Activated CD8-positive, alpha-beta memory T cell treated with anti-CD3 and anti-CD28 coated beads, Interleukin-2, amount 50 U/mL, for 1 hour (primary cell): ENCODE measurements around the gene HYDIN.
"Not testable (repeated sequence)": the region's sequence is repeated elsewhere in the genome, so short reads cannot be mapped to it uniquely, and the experiment has no call there.

Source experiments
- DNase-seq: peaks from one replicate; pipeline ENCODE4 v3.0.0-alpha.2; 2020; ENCODE audit errors: extremely low read depth

HYDIN gene

DNA sequence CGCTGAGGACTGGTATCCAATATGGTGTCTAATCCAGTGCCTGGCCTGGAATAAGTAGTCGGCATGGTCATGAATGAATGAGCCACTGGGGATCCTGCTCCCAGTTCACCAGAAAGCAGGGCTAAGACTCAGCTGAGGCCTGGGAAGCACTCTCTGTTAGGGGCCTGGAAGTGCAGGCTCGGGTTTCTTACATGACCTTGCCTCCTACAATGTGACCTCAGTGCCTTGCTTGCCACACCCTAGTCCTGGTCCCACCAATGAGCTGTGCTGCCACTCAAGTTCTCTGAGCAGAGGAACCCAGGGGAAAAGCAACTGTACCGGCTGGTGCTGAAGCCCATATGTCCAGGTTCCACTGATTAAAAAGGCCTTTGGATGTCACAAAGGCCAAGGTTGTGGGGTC, 238.0 kb downstream of the HYDIN start:
- DNase-seq = not testable (repeated sequence)

DNA sequence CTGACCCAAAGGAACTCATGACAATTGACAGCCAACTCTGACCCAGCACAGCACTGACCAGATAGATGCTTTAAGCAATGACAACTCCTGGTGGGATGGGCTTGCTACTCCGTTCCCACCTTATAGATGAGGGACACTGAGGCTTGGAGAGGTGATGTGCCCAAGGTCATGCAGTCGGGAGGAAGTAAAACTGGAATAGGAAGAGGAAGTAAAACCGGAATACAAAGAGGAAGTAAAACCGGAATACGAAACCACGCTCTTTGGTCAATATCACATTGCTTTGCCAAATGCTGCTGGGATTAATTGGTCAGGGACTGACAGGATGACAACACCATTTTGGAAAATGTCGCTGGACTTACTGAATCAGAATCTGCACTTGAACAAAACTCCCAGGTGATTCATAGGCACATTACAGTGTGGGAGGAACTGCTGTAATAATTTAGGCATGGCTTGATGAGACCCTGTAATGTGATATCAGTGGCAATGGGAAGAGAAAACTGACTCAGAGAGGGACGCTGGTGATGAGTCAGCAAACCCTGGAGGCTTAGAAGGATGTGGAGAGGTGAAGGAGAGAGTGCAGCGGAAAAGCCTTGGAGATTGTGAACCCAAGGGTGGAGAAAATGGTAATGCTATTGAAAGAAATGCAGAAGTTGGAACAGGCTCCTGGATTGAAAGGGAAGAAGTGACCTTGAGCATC, 243.4 kb downstream of the HYDIN start:
- DNase-seq = not testable (repeated sequence)

DNA sequence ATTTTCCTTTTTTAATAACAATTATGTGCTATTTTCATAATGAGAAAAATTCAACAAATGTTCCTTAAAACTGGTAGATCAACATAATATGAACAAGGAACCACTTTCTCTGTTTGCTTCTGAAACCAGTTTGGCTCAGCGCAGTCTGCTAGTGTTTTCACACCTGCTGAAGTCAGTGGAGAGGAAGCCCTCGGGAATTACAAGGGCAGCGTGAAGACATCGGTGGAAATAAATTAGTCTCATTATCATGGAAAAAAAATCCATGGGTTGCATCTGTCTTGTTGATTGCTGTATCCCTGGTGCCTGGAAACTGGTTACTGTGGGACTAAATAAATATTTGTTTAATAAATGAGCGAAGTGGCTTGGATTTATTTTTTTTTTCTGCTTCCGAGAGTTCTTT, 245.8 kb downstream of the HYDIN start:
- not testable (repeated sequence) for DNase-seq

DNA sequence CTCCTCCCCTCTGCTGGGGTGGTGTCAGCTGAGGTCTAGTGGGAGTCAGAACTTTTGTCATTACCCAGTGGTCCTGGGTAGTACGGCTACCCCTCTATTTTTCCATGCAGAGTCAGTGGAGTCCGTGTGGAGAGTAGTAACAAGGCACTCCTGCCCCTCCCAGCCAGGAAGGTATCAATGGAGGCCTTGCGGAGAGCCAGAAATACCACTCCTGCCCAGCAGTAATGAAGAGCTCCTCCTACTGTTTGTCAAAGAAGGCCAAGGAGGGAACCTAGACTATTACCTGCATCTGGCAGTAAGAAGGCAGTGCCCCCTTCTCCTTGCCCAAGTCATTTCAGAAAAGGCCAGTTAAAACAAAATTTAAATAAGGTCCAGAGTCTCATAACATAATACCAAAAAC, 262.2 kb downstream of the HYDIN start:
- DNase-seq = not testable (repeated sequence)

DNA sequence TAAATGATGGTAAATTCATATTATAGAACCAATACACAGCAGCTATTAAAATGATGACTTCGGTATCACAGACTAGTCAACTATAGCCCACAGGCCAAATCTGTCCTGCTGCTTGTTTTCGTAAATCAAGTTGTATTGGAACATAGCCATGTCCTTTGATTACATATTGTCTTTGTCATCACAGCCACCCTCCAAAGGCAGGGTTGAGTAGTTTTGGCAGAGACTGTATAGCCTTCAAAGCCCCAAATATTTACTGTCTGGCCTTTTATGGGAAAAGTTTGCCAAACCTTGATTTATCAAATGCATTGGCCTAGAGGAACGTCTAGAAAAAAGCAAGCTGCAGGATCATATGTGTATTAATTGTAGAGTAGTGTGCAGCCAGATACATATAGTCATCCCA, 270.4 kb downstream of the HYDIN start:
- not testable (repeated sequence) for DNase-seq

DNA sequence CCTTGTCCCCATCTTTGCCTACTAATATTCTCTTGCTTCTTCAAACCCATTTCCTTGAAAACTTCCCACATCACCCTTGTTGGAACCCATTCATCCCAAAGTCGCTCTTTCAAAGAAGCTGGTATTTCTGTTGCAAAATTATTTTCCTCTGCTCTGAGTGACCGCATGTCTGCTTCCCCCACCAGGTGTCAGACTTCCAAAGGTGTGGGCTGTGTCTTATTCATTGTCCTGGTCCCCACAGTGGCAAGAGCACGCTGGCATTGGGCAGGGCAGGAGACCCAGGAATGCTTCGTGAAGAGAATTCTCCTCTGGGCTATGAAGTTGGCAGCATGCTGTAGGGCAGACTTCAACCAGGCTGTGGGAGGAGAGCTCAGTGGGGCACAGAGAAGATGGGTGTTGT, 275.6 kb downstream of the HYDIN start:
- DNase-seq = not testable (repeated sequence)

DNA sequence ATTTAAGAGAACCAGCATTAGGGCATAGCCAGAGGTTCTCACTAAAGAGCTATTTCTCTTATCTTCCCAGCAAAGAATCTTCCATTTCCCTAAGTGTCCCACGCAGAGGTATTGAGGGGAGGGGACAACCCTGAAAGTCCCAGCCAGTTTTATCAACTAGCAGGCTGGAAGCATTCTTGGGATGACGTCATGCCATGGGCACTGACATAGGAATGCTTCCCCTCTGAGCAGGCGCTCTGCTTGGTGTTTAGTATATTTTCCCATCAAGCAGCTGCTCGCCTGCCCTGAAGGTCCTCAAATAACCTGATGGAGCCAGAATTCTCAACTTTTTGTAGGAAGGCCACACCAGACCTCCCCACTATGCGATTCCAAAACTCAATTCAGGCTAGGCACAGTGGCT, 276.7 kb downstream of the HYDIN start:
- not testable (repeated sequence) for DNase-seq

DNA sequence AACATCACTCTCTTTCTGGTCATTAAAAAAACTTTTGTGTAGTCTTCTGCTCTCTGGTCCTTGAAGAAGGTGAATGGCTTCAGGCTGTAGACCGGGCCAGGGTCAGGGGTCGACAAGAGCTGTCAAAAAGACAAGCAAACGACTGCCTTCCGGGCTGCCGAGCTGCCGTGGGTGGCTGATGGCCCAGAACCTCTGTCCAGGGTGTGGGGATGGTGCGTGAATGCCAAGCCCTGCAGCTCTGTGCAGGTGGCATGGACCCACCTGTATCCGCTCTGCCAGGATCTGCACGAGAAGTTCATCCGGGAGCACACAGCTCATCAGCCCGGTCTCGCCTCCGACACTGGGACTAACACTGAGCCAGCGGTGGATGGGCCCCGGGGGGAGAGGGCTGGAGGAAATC, 287.0 kb downstream of the HYDIN start:
- not testable (repeated sequence) for DNase-seq

DNA sequence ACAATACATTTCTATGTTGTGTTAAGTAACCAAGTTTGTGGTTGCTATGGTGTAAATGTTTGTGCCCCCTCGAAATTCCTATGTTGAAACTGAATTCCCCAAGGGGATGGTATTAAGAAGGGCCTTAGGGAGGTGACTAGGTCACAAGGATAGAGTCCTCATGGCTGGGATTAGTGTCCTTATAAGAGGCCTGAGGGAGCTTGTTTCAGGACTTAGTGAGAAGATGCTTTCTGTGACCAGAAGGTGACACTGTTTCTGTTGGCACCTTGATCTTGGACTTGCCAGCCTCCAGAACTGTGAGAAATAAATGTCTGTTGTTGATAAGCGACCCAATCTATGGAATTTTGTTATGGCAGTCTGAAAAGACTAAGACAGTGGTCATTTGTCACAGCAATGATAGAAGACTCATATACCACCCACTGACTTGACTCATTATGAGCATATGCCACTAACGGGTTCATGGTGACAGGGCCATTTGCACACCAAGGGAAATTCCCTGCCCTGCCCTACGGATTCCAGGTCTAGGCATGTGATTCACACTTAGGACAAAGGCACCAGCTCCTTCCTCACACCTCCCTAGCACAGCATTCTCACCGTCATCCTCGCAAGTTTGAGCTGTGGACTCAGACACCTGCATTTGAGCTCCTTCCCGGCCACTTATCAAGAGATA, 290.7 kb downstream of the HYDIN start:
- DNase-seq = not testable (repeated sequence)

DNA sequence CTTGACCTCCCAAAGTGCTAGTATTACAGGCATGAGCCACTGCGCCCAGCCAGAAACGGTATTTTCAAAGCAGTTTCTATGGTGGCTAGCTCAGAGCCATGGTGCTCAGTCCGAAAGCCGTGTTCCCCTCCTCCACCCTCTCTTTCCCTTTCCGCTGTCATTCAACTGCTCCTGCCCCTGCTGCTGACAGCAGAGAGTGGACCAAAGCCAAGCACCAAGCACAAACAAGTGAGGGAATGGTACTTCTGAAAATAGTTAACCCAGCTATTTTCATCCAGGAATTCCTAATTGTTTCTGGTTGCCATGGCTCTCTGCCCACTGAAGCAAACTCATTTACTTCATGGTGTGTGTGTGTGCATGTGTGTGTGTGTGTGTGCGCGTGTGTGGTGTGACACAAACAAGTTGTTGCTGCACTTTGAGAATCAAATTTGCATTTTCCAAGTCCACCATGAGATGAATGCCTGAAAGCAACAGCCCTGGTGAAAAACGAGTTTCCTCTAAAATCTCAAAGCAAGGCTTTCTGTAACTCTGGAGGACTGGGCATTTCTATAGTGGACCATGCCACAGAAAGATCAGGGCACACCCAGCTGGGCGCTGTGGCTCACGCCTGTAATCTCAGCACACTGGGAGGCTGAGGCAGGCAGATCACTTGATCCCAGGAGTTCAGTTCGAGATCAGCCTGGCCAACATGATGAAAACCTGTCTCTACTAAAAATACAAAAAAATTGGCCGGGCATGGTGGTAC, 293.6 kb downstream of the HYDIN start:
- DNase-seq = not testable (repeated sequence)

DNA sequence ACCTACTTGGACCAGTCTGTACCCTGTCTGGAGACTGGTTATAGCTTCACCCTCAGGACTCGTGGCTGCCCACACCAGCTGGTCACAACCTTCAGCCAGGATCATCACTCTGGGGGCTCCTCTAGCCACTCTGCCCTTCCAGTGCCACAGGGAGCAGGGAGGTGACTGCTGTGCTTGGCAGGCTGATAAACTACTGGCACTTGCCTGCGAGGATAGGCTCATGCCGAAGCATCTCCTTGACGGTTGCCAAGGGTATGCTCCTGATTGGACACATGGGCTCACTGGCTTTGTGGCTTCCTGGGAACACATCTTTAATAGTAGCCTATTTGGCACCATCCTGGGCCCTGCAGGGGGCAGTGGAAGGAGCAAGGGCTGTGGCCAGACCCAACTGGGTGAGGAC, 295.2 kb downstream of the HYDIN start:
- DNase-seq = not testable (repeated sequence)

DNA sequence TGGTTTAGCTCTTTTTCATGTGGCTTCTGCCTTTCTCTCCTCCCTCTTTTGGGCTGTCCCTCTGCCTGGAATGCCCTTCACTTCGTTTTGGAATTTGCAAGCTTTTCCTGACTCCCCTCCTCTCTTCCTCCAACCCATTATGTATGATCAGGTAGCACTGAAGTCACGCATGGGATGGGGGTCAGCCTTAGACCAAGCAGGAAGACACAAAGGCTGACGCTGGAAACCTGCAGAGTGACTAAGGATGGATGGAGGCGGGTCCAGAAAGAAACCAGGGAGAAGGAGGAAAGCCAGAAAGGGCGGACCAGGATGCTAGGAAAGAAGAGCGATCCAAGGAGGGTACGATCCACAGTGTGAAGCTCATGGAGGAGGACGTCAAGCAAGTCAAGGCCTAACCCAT, 296.8 kb downstream of the HYDIN start:
- DNase-seq = not testable (repeated sequence)

DNA sequence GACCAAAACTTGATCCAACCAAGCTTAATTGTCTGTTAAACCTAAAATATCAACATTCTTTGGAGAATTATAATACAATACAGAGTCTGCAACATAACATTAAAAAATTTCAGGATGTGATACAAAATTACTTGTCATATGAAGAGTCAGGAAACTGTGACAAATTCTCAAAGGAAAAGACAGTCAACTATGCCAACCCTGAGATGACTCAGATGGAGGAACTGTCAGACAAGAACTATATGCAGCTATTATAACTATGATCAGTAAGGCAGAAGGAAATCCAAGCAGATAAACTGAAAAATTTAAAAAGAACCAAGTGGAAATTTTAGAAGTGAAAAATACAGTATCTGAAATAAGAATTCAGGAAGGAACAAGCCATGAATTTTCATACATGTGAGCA, 299.8 kb downstream of the HYDIN start:
- not testable (repeated sequence) for DNase-seq

DNA sequence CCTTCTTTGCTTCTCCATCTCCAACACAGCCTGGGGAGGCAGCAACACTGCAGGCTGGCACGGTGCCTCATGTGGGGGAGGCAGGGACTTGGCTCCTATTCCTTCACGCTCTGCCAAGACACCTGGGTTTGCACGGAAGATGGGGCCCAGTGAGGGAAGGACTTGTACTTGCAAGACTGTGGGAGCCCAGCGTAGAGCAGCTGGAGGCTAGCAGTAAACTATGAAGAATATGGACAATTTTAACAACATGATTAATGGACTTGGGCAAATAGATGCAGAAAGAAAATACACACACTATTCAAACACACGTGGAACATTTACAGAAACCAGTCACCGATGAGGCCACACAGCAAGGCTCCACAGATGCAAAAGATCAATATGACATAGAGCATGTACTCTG, 308.4 kb downstream of the HYDIN start:
- DNase-seq = not testable (repeated sequence)

DNA sequence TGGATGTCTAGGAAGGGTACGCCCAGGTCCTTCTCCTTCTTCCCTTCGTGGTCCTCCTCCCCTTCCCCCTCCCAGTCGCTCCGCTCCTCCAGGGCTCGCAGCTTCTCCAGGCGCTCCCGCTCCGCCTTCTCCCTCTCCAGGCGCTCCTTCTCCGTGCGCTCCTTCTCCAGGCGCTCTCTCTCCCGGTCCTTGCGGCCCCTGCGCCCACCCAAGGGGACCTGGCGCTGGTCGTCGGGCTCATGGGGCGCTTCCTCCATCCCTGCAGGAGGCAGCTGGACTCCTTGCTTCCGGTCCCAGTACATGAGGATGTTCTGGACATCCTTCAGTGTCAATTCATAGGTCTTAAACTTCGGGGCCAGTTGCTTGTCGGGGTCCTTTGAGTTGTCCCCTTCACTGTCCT, 309.9 kb downstream of the HYDIN start:
- DNase-seq = not testable (repeated sequence)

DNA sequence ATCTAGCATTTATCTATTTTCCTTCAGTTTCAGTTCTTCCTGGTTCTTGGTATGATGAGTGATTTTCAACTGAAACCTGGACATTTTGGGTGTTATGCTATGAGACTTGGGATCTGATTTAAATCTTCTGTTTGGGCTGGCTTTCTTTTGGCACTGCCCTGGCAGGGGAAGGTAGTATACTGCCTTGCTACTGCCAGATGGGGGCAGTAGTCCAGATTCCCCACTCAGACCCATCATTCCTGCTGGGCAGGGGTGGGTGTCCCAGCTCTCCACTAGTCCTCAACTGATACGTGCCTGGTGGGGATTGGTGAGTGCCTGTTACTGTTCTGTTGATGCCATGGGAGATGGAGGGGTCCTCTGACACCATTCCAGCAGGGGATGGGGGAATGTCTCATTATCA, 342.3 kb downstream of the HYDIN start:
- not testable (repeated sequence) for DNase-seq

DNA sequence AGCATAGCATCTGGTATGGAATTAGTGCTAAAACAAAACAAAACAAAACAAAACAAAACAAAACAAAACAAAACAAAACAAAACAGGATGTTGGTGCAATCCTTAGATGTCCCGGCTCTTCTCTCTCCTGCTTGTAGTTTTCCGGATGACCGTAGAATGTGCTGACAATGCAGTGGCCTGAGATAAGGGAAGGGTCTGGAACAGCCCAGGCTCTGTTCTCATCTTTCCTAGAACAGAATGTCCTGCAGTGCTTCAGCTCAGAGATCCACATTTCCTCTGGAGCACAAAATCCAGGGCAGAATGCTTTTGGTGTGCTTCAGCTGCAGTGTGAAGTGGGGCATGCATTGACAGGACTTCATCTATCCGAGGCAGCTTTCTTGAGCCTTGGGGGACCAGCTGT, 345.9 kb downstream of the HYDIN start:
- not testable (repeated sequence) for DNase-seq

DNA sequence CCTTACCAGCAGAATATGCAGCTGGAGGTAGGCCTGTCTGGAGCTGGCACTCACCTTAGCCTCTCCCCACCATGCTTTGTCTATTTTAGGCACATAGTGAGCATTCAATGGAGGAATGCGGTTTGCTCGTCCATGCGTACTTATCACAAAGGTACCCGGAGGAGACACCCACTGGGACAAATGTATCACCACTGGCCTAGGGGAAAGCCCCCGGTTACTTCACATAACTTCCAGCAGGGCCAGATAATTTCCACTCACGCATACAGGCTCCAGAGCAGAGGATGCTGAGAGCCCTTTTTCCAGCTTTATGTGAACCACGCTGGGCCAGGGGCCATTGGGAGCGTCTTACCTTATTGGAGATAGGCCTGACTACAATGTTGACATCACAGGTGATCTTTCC, 348.2 kb downstream of the HYDIN start:
- not testable (repeated sequence) for DNase-seq

DNA sequence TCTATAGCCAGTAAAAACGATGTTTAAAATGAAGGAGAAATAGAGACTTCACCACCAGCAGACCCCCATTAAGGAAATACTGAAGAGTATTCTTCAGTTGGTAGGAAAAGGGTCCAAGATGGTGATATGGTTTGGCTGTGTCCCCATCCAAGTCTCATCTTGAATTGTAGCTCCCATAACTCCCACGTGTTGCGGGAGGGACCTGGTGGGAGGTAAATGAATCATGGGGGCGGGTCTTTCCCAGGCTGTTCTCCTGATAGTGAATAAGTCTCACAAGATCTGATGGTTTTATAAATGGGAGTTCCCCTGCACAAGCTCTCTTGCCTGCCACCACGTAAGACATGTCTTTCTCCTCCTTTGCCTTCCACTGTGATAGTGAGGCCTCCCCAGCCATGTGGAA, 352.6 kb downstream of the HYDIN start:
- not testable (repeated sequence) for DNase-seq

DNA sequence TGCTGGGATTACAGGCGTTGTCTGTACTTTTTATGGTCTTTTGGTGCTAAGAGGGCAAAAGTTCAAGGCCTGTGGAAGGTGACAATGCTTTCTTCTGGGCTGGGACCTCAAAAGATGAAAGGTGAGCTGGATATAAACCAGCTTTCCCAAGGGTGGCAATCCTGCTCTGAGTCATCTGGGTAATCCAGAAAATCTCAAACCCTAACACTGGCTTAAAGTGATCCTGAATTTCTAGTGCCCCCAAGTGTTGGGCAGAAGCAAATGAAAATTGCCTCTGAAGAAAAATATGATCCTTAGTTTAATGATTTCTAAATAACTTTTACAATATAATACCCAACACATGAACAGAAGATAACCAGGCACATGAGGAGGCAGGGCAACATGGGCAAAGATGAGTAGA, 354.1 kb downstream of the HYDIN start:
- DNase-seq = not testable (repeated sequence)

DNA sequence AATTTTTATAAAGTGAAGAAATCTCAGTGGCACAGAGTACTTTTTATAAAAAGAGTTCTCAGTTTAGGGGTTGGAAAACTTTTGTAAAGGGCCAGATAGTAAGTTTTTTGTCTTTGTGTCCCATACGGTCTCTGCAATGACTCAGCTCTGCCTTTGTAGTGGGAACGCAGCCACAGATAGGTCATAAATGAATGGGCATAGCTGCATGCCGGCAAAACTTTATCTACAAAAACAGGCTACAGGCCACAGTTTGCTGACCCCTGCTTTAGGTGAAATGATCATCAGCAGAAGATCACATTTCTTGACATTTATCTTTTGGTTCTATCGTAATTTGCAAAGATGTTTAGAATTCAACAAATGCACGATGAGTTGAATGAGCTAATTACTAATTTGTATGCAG, 365.8 kb downstream of the HYDIN start:
- not testable (repeated sequence) for DNase-seq

DNA sequence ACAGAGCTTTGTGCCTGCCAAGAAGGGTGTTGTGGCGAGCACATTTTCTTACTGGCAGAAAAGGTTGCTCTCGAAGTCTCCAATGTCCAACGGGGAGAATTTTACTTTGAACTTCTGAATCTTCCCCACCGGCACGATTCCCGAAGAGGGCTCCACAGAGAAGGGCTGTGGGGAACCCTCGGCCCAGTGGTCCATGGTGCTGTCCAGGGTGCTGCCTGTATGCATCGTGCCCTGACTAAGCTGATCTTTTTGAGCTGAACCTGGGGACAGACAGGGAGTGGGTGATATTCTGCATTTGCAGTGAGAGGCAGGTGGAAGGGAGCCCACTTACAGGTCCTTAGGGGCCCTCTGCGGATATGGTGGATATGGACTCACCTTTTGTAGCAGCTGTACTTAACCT, 368.5 kb downstream of the HYDIN start:
- not testable (repeated sequence) for DNase-seq

DNA sequence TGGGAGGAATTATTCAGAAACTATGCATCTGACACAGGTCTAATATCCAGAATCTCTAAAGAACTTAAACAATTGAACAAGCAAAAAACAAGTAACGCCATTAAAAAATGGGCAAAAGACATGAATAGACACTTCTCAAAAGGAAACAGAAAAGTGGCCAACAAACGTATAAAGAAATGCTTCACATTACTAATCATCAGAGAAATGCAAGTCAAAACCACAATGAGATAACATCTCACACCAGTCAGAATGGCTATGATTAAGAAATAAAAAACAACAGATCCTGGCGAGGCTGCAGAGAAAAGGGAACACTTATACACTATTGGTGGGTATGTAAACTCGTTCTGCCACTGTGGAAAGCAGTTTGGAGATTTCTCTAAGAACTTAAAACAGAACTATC, 379.2 kb downstream of the HYDIN start:
- not testable (repeated sequence) for DNase-seq
